Astrocyte (in vitro differentiated cells and primary cell): ENCODE results near the gene PKD1L1.

Experiments
- CTCF ChIP-seq: IDR thresholded peaks from 2 replicates; pipeline ENCODE4 v1.5.1; 2011; ENCODE audit warnings: low read depth, mild to moderate bottlenecking, inconsistent platforms, low read length, moderate library complexity; ENCODE audit not compliant: insufficient read depth
- EZH2 ChIP-seq: IDR thresholded peaks from 2 replicates; pipeline ENCODE4 v1.6.1; 2012; ENCODE audit warnings: mild to moderate bottlenecking, low read length, inconsistent platforms; ENCODE audit not compliant: insufficient read depth

DNA sequence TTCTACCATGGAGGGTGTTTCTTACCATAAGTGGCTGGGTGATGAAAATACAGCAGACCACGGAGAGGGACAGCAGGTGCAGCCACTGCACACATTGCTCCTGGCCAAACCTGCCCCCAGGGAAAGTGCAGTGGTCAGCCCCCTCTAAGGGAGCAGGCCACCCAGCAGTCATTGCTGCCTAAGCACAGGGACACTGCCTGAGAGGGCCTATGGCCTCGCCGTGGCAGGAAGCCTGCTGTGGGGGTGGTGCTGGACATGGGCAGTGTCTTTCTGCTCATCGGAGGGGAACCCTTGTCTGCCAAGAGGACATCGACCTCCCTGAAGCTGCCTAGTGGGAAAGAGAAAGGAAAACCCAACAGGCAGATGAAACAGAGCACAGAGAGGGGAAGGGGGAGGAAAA, 118.3 kb downstream of the PKD1L1 start:
- TF ChIP-seq EZH2 (no peak), CTCF (no peak)
